ENCODE results near the gene GABRB2.
"Not testable (repeated sequence)": the region's sequence is repeated elsewhere in the genome, so short reads cannot be mapped to it uniquely, and the experiment has no call there.

The GABRB2 gene

DNA sequence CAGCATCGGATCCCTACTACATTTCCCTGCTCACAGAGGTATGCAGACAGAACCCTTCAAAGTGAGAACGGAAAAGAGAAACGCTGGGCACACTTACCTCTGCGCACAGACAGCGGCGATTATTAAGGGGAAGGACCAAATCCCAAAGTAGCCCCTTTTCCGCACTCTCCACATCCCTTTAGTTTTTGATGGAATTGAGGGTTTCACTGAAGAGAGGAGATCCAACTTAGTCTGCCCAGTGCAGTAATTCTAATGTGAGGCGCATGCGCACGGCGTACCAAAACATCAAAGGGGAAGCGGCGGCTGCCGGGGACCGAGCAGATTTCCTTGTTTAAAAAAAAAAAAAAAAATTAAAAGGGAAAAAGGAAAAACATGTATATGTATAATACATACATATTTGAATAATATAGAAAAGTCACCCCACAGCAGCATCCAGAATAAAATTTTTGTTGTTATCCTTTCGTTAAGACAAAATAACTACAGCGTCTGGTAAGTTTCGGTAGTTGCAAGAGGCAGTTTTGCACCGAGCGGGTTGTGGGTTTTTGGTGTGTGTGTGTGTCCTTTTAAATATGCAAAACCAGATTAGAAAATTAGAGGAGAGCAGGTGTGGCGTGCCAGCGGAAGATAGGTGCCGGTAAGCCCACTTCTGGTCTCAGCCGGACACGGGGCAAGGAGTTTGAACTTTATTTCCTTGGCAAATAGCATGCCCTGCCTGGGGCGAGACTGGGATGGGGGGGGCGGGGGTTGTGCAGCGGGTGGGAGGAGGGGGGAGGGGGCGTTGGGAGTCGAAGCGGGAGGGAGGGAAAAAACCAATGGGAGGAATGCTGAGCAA is at the start of gene GABRB2:
Gene GABRB2 (minus strand): TSS at position 256 of the 832 bp plus-strand sequence. CDS start 82 bp downstream, at position 174.
- peak; percentile 63 to 83 for DNase-seq

DNA sequence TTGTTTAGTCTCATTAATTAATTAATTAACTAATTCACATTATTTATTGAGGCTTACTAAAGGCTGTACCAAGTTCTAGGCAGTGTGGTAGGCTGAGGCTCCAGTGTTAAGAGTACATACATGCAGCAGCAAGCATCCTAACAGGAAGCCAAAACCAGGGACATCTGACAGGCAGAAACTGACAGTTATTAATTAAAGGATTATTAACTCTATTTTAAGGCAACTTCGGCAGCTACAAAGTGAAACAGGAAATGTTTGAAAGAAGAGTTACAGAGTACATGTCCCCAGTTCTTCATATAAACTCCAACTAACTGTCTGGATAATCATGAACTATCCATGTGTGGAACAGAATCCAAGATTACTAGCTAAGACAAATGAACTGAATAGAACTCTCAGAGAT is 39.3 kb upstream of the GABRB2 start:
- no peak for DNase-seq

DNA sequence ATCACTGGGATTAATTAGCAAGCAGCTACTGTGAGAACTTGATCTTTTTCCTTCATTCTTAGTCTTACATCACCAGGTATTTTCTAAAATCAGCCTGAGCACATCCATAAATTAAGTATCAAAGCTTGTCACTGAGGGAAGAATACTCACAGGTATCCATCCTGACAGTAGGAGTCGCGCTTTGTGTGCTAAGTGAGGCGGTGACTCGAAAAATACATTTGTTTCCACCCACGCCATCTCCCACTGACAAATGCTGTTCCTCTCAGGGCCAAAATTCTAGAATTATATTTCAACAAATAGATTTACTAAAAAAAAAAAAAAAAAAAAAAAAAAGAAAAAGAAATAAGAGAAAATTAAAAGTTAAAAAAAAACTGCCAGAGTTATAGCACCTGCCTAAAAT is 34.1 kb upstream of the GABRB2 start:
- DNase-seq, result no peak

DNA sequence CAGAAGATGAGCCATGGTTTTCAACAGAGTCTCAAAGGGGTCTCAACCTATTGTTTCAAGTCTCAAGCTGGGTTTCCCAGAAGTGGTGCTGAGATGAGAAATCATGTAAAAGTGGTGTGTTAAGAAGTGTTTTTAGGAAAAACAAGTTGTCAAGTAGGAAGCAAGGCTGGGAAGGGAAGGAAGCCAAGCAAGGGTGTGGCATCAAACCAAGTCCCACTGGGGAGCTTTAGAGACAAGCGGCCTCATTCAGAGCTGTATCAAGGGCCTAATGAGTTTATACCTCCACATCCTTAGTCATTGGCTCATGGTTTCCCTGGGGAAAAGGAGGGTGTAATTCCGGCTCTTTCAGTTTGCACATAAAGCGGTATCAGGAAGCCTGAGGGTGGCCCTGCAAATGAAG is 26.4 kb upstream of the GABRB2 start:
- no peak for DNase-seq

DNA sequence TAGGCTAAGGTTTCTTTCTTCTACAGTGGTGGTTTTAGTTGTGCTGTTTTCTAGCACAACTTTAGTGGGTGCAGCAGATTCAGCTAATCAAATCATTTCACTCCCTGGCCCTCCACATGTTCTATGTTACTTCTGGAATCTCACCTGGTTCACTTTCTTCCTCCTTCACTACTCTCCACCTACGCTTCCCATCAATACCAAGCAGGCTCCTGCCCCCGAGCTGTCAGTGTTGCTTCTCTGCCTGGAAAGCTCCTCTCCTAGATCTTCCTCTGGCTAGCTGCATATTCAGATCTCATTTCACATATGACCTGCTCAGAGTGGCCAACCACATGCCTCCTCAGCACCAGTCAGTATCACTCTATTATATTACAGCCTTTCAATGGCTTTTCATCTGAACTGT is 19.6 kb upstream of the GABRB2 start:
- no peak for DNase-seq

DNA sequence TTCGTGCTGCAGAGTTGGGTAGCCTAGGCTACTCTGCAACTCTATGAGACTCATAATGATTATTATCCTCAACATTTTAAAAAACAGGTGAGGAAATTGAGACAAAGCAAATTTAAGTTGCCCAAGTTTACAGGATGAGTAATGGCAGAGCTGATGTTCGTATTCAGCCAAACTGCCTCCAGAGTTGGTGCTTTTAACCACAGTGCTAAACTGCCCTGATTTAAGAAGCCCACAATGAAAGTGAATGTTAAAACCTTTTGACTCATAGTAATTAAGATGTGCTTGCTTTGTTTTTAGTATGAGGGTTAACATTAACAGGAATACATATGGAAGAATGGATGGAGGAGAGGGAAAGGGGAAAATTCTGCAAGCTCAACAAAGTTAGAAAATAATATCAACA is 15.9 kb upstream of the GABRB2 start:
- no peak for DNase-seq

DNA sequence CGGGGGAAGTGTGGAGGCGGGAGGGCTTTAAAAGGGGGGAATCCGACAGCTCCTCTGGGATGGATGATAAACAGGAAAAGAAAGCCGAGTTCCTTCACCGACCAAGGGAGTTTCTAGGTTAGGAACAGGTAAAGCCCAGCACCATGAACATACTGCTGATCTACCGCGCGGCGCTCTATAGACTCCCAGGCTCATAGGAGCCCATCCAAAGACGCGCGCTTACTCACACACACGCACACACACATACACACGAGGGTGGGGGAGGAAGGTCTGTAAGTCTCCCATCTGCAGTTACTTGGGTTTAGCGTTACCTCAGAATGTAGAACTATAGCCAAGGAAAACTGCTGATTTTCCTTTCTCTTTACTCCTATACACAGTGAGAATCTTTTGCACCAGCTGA is 2.6 kb upstream of the GABRB2 start:
- peak in 1 of 2 experiments; percentile 30 for DNase-seq

DNA sequence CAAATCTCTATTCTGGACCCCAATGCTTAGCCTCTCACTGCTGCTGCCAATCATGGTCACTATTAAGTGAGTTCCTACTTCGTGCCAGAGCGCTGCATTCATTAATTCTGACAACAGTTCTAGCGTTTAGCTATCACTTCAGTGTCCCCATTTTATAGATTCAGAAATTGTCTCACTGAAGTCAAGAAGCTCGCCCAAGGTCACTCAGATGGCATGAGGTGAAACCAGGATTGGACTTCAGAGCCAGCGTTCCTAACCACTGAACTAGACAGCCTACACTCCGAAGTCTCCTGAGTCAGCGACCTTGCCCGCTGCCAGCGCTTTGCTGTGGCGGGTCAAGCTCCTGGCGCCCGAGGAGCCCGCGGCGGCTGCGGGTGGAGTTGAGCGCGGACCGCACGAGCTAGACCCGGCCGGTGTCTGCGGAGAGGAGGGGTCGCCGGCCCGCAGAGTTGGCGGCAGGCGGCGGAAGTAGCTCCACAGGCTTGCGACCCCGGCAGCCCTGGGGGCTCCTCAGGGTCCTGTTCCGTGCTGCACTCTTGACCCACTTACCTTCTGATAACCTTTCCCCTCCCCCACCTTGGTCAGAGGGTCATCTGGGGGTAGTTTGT is 2.1 kb upstream of the GABRB2 start:
- no peak for DNase-seq

DNA sequence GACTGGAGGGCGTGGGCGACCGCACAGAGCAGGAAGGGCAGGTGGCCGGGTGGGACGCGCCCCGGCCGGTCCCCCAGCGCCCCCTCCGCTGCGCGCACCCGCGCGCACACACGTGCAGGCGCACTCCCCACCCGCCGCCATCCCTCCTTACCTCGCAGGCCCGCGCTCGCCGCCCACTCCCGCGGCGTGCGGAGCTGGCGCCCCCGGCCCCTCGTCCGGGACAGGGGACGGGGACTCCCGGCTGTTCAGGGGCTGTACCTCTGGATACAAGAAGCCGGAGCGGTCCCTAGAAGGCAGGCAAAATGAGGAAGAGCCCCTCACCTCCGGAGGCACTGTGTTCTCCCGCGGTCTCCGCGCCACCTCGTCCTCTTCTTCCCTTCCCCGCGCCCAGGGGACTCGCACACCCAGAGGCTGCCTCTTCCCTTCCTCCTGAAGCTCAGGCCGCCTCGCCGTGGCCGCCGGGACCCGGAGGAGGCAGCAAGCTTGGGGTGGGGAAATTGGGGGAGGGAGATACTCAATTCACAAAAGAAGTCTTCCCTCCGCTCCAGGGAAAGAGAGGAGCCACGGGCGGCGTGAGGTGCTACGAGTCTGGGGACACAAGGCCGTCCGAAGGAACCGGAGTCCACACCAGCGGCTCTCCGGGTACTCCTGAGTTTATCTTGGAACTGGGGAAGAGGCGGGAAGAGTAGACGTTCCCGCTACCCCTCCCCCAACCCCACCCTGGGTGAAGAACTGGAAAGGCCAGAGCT is 1.4 kb upstream of the GABRB2 start:
- peak in 1 of 2 experiments; percentile 52 for DNase-seq

DNA sequence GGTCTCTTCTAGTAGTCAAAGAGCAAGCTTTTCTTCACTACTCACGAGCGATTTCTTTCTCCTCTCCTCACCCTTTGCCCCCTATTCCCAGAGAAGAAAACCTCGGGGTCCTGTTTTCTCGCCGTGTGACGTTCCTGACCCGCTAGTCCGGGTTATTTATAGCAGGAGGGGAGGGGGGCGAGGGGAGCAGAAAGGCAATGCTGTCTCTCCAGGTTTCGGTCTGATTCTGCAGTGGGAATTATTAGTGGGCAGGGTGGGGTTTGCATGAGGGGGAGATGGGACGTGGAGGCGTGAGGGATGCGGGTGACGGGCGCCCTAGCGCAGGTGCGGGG is 847 bp upstream of the GABRB2 start:
- DNase-seq, result peak; percentile 41 to 50

DNA sequence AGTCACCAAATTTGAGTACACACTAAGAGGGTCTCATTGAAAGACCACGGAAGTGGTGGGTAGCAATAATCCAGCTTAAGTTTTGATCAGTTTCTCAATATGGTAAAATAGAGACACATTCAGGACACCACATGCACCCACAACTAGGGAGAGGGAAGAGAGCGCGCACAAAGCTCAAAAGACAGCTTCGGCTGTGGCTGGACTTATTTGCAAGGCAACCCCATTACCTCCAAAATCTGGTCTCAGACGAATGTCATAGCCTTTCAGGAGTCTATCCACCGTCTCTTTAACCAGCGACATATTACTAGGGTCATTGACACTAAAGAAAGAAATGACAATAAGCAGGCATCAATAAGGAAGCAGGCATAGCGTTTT is 443 bp downstream of the GABRB2 start:
- DNase-seq, result no peak

DNA sequence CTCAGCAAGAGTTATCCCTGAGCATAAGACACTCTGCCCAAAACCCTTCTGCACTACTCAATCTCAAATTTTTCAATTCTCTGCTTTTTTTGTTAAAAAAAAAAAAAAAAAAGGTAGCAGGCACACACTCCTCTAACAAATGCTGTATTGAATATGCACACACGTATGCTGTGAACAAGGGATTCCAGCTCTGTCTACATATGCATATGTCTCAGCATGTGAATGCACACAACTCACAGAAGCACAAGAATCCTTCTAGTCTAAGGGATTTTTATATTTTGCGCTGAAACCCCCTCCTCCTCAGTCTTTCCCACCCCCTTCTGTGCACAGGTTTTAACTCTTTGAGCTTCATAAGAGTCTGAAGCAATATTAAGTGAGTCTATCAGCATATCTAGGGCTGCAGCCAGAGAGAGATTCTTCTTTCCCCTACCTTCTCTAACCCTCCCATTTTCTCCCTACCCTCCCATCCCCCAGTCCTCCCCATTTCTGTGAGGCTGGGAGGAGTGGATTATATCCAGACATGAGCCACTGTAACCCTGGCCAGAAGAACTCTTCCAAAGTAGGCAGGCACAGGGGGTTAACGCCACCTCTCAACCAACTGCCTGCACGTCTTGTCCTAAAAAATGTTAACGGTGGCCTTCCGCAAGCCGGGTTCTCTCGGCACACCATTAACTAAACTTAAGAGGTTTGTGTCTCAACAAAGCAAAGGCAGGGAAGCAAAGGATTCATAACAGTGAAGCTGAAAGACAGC is 1.0 kb downstream of the GABRB2 start:
- peak in 1 of 2 experiments; percentile 20 for DNase-seq

DNA sequence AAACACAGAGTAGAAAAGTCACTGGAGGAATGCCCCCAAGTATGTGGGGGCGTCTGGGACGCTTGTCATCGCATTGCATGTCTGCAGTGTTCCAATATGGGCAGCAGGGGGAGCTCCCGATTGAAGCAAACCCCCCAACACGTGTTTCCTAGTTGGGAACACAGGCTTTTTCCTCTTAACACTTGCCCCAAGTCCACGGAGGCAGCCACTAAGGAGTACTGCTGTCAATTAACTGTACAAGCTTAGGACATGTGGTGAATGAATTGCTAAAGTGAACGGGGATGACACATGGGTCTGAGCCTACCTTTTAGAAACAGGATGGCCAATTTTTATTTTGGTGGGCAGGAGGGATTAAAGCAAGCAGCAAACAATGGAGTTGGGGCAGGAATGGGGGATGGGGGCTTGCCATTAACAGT is 2.2 kb downstream of the GABRB2 start:
- DNase-seq, result peak; percentile 57 to 79

DNA sequence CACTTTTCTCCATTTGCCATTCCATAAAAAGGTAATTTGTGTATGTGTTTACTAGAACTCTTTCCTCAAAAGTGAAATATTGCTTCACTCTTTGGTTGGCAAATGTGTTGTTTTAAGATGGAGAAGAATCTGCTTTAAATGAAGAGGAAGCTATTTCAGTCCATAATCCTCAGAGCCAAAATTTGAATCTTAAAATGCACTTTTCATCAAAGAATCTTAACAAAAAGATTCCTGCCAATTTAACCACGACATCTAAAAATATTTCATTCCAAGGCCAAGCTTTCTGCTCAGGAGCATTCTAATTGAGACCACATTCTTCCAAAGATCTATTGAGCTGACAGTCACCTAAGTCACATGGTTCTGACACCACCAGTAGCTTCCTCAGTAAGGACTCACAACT is 7.5 kb downstream of the GABRB2 start:
- no peak for DNase-seq

DNA sequence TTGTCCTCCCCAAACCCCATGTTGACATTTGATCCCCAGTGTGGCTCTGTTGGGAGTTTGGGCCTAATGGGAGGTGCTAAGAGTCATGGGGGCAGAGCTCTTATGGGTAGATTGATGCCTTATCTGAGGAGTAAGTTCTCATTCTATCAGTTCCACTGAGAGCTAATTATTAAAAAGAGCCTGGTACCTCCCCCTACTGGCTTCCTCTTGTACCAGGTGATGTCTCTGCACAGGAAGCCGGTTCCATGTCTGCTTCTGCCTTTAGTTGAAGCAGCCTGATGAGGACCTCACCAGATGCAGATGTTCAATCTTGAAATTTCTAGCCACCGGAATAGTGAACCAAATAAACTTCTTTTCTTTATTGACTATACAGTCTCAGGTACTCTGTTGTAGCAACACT is 10.8 kb downstream of the GABRB2 start:
- DNase-seq, result no peak

DNA sequence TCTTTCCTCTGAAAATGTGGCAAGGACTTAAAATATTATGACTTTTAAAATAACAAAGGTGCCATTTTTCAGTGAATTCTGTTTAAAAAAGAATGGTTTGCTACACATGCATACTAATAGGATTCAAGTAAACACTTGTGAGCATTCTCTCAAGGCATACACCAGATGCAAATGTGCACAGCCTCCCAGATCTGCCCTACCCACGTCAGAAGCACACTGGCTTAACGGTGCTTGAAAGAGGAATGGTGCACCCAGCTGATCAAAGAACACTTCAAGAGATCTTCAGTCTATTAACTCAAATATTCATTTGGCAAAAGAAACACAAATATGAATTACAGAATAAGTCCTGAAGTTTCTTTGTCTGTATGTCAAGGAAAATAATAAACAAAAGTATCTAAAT is 15.8 kb downstream of the GABRB2 start:
- DNase-seq, result peak; percentile 27 to 31

DNA sequence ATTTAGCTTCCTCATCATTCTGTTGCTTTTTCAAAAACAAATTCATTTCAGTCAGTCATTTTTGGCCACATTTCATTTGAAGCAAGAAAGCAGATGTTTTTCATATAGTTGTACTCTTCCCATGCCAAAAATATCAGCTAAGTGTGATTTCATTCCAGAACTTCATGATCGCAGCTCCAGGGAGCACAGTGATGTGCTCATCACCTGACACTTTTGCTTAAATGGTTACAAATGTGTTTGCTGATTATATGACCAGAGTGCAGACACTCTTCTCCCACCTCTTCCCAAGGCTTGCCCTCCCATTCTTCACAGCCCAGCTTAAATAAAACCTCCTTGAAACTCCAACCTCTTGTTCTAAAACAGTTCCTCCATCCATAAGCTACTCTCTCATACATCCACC is 32.6 kb downstream of the GABRB2 start:
- peak in 1 of 2 experiments; percentile 54 for DNase-seq

DNA sequence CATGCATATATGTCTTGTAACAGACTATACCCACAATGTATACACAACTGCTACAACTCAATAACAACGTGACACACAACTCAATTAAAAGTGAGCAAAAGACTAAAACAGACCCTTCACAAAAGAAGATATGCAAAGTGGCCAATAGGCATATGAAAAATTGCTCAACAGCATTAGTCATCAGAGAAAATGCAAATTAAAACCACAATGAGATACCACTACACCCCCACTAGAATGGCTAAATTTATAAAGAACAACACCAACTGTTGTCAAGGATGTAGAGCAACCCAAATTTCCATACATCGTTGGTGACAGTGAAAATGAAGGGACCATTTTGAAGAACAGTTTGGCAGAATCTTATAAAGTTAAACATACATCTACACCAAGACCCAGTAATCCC is 38.9 kb downstream of the GABRB2 start:
- no peak for DNase-seq

DNA sequence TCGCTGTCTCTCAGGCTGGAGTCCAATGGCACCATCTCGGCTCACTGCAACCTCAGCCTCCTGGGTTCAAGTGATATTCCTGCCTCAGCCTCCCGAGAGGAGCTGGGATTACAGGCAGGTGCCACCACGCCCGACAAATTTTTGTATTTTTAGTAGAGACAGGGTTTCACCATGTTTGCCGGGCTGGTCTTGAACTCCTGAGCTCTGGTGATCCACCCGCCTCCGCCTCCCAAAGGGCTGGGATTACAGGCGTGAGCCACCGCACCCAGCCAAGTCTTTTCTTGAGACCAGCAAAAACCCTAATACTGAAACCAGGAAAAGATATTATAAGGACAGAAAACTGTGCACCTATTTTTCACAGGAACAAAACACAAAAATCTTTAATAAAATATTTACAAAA is 41.4 kb downstream of the GABRB2 start:
- not testable (repeated sequence) for DNase-seq

DNA sequence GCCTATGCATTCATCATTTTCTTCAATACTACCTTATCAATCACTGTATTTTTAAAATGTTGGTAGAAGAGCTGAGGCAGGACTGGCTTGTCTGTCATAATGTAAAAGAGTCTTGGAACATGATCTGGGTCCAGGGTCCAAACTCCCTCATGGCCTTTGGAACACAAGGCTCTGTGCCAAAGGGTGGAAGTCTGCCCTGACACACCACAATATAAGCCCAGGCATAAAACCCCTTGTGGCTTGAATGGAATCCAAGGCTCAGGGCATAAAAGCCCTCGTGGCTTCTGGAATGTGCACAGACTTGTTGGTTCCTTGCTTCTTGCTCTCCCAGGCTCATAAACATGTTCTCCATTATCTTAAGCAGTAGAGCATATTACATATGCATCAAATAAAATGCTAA is 48.0 kb downstream of the GABRB2 start:
- peak; percentile 30 to 82 for DNase-seq

DNA sequence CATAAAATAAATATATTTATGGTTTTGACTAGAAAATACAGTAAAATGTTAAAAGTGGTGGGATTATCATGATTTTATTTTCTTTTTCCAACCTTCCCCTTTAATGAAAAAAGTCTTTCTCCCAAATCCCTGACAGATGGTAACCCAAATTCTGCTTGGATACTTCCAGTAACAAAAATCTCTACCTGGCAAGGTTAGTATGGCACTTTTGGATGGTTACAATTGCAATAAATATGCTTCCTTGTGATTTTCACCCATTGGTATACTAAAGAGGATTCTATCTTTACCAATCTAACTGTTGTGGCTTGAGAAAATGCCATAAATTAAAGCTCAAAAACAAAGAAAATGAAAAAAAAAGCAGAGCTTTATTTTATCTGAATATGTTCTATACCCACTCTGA is 62.8 kb downstream of the GABRB2 start:
- DNase-seq, result no peak

DNA sequence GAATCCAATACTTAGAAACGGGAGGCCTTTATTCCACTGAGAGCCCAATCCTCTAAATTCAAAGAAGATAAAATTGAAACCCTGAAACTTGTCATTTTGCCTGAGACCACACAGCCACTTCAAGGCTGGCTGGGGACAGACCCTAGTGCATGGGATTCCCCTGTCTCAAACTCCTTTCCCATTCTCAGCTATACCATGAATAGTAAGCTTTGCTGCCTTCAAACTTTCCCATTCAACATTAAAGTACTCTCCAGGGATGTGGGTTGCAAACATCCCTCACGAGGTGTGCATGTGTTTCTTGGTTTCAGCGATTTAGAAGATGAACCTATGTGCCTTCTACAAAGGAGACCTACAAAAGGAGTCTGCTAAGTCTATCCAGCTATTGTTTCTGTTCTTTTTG is 64.6 kb downstream of the GABRB2 start:
- DNase-seq, result no peak
